AG09309 (cell line): ENCODE data around the gene HJV.
"Not testable (repeated sequence)": the region's sequence is repeated elsewhere in the genome, so short reads cannot be mapped to it uniquely, and the experiment has no call there.

Experiments used
- DNase-seq: peaks from one replicate; pipeline ENCODE4 v3.0.0-alpha.2; 2010; ENCODE audit warnings: low read depth
- H3K4me3 ChIP-seq: 2 replicates; pipeline ENCODE4 v1.5.1; 2011; ENCODE audit warnings: mild to moderate bottlenecking, low read depth, low read length, moderate library complexity; ENCODE audit not compliant: control insufficient read depth
- CTCF ChIP-seq: IDR thresholded peaks from 2 replicates; pipeline ENCODE4 v1.5.1; 2011; ENCODE audit warnings: mild to moderate bottlenecking, low read depth, low read length, inconsistent platforms; ENCODE audit not compliant: insufficient read depth, control insufficient read depth; ENCODE audit errors: missing control alignments

HJV gene

GRCh38 chr1:146021622-146022402 is at the start of gene HJV:
HJV (minus strand) TSS chr1:146021735; CDS start chr1:146020231, 1,504 bp downstream.
- no peak for DNase-seq
- no peak within 1 kb of the TSS for H3K4me3 ChIP-seq
- TF ChIP-seq CTCF = no peak

- not testable (repeated sequence) for H3K4me3 ChIP-seq, DNase-seq
Observed at GRCh38 chr1:146059148-146059547, 37.6 kb upstream of the HJV start.

- DNase-seq = peak; percentile 75
- H3K4me3 ChIP-seq = peak overlapping the region; percentile 43
Observed at GRCh38 chr1:146051852-146052676, 30.5 kb upstream of the HJV start.

GRCh38 chr1:146051452-146051851 is 29.9 kb upstream of the HJV start:
- DNase-seq = no peak

GRCh38 chr1:146050652-146050963 is 29.1 kb upstream of the HJV start:
- H3K4me3 ChIP-seq = not testable (repeated sequence)

More at GRCh38 chr1:146051452-146051851, 29.9 kb upstream of the HJV start:
- no peak for TF ChIP-seq CTCF
- H3K4me3 ChIP-seq = no peak overlapping the region

GRCh38 chr1:146049866-146050651 is 28.5 kb upstream of the HJV start:
- not testable (repeated sequence) for DNase-seq, H3K4me3 ChIP-seq

More at GRCh38 chr1:146050652-146050963, 29.1 kb upstream of the HJV start:
- DNase-seq = not testable (repeated sequence)

- no peak for TF ChIP-seq CTCF
- no peak for DNase-seq
- no peak overlapping the region for H3K4me3 ChIP-seq
Observed at GRCh38 chr1:146049436-146049835, 27.9 kb upstream of the HJV start.

GRCh38 chr1:146048514-146049115 is 27.1 kb upstream of the HJV start:
- H3K4me3 ChIP-seq = not testable (repeated sequence)
- peak; percentile 45 for DNase-seq

GRCh38 chr1:146046664-146047063 is 25.1 kb upstream of the HJV start:
- no peak for TF ChIP-seq CTCF
- H3K4me3 ChIP-seq = no peak overlapping the region
- no peak for DNase-seq
